H4 (cell line): Measurements from ENCODE around the gene TEKT2. TPM values are rescaled to one million over a fixed set of nuclear protein-coding genes. Genes with fewer than 3 reads are reported as not detected.

Source experiments
- DNase-seq: peaks from one replicate; pipeline ENCODE4 v3.0.0-alpha.2; 2015; ENCODE audit warnings: low spot score
- total RNA-seq: library from RNA; depleted of rRNA; stranded (reverse); fragments of >200 nt; shearing (Covaris generic); gene quantifications from 2 replicates; pipeline ENCODE4 v1.2.3, GENCODE V29; 2014; rRNA removed

Gene TEKT2
- total RNA-seq, 1 experiment from 2014 or later = not detected

DNA sequence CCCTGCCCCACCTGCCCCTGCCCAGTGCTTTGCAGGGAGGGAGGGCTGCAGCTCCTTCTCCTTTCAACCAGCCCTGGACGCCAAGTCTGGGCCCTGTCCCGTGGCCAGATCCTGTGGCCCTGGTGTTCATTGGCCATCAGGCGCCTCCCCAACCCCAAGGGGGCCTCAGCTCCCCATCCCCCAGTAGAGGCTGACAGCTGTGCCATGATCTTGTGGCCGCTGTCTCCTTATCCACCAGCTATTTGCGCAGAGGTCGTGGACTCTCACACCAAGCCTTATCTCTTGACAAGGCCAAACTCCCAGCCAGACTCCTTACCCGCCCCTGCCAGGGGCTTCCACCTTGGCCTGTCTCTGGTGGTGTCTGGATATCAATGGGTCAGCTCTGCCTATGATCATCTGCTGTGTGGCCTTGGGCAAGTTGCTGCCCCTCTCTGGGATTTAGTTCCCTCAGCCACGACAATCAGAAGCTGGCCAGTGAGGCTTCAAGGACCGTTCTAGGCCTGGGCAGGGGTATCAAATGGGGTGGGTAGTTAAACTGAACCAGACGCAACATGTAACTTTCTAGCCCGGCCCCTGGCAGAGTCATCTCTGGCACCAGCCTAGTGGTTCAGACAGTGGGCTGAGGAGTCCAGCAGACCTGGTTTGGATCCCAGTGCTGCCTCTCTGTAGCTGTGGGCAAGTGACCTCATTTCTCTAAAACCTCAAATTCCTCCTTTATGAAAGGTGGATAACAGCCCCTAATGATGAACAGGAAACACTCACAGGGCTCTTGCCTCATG is 44.4 kb downstream of the TEKT2 start:
- peak; percentile 53 for DNase-seq

DNA sequence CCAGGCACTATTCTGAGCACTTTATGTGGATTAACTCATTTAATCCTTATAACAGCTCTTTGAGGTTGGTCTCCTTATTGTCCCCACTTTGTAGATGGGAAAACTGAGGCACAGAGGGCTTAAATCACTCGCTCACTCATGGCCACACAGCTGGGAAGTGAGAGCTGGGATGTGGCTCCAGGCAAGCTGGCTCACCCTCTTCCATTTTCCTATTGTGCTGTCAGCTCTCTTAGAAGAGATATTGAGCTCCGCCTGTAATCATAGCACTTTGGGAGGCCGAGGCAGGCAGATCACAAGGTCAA is 45.0 kb downstream of the TEKT2 start:
- DNase-seq = no peak

DNA sequence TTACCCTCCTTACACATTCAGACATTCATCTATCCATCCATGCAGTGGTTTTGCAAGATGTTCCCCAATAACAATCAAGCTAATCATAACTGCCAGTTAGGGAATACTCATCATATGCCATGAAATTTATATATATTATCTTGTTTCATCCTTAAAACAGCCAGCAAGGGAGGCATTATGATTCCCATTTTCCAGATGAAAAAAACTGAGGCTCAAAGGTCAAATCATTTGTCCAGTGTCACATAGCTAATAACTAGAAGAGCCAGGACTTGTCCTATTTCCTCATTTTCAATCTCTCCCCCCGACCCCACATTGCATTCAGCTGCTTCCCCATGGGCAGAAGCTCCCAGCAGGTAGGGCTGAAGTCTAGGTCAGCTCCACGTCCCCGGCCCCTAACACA is 48.1 kb downstream of the TEKT2 start:
- DNase-seq = no peak

DNA sequence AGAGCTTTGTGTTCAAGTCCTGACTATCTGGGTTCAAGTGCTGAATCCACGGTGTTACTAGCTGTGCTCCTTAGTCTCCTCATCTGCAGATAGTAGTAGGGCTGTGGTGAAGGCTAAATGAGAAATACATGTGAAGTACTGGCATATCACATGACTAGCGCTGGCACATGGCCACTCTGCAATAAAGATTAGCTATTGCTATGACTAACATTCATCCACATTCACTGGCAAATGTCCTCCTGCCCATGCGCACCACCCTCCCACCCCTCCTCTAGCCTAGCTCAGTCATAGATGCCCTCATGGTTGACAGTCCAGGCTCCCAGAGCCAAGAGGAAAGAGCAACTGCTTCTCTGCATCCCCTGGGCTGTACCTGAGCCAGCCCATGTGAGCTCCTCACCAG is 49.6 kb downstream of the TEKT2 start:
- peak; percentile 91 for DNase-seq

DNA sequence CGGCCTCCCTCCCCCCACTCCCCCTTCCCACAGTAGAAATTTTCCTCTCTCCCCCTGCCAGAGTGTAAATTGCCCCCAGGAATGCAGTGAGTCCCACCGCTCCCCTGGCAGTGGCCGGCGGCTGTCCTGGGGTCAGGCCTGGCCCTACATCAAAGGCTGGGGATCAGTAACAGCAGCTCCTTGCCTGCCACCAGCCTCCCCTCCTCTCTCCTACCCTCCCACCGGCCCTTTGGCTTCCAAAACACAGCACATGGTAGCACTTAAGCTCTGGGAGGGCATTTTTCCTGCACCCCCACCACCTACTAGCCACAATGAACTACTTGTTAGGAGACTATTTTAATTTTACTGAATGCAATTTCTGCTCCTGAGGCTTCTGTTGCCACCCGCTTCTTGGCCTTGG is 50.1 kb downstream of the TEKT2 start:
- DNase-seq = no peak

DNA sequence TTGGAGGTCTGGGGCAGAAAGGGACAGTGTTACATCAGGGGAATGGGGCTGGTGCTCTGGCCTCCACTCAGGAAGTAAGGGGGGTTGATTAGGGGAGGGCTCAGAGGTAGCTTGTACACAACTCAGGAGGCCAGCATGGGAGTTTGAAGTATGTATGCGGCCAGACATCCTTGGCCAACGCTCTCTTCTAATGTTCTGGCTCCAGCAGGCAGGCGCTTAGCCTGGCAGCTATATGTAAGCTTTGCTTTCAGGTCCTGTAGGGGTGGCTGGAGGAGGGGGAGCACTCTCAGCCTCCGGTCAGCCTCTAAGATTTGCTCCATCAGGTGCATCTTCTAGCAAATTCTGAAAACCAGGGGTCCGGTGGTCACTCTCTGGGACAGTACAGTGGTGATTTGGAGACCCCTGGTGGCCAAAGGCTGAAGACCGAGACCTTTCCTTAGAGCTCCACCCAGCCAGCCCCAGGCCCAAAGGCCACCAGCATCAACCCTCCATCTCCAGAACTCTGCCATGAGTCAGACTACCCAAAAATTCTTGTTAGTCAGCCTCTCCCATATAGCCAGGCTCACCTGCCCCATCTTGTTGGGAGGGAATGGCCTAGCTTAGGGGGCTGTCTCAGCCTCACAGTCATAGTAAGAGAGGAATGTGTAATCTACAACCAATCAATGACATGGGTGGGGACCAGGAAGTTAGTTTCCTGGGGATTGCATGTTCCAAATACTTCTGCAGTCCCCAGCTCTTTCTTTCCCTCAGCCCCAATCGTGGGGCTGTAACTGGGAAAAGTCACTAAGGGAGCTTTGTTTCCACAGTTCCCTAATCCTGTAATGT is 50.8 kb downstream of the TEKT2 start:
- no peak for DNase-seq

DNA sequence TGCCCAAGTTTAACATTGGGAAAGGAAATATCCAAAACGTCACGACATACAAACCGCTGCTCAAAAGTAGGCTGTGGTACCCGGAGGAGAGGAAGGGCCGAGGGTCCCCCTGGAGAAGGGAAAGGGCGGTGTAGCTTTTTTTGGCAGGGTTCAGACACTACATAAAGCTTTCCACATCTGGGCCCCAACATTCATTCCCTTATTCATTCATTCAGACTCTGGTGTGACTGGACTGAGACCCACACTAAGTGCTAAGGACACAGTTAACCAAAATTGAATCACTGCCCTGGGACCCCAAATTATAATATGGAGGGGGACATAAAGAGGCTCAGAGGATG is 51.4 kb downstream of the TEKT2 start:
- DNase-seq = no peak

DNA sequence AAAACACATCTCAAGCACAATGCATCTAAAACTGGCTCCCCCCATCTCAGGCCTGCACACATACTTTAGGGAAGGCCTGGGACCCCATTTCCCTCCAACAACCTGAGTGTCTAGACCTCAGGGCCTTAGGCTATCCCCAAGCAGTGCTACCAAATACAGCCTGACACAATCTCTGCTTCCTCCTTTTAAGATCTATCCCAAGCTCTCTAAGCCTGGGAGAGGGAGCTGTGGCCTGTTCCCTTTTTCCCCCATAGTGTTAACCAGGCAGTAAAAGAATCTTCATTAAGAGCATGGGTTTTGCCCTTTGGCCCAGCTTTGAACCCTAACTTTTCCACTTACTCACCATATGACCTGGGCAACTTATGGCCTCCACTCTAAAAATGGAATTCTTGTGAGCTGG is 51.9 kb downstream of the TEKT2 start:
- no peak for DNase-seq

DNA sequence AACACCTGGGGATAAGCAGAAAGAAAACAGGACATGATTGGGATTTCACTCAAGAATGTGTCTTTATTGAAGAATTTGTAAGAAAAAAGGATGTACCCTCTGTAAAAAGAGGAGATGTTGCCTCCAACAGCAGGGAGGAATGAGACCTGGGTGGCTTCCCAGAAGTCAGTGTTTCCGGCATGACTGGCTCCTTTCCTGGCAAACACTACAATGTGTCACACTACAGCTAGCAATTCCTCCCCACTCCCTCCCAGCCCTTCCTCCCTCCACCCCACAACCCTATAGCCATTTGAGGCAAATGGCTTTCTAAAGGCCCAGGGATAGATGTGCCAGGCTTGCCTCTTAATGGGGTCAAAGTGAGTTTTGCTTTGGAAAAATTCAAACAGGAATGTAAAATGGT is 52.6 kb downstream of the TEKT2 start:
- DNase-seq = peak; percentile 38

DNA sequence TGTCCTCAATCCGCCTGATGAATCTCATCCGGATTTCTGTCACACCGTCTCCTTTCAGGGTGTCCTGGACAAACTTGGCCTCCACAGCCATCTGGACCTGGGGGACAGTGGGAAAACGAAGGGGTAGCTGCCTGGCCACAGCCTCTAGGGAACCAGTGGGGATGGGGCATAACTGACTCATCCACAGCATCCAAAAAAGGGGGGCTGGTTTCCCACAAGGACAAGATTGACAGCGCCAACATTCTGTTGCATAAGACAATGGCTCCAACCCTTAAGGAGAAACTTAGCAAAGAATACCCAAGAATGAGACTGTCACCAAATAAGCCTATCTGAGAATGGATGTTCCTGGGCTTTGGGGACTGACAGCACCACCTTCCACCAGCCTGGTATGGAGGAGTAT is 53.3 kb downstream of the TEKT2 start:
- no peak for DNase-seq

DNA sequence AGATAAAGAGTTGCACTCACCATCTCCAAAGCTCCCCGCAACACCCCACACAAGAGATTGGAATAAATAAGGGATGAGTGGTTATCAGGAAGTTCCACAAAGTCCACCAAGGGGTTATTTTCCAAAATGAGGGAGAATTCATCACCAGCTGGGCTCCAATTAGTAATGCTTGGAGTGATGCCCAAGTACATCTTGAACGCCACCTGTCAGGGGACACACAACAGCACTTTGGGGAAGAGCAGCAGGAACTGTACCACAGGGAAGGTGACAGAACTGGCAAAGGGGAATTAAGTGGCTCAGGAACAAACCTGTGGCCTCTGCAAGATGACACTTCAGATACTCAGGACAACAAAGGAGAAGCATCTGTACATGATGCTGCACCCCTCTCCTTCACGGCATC is 53.9 kb downstream of the TEKT2 start:
- DNase-seq = no peak

Other genes with a start within 250 kb of the TEKT2 start
- gene AGO1, start 200.9 kb upstream of the TEKT2 start, total RNA-seq = 5.8 and 5.9 TPM in 2 replicates
- 8.1 and 8.9 TPM in 2 replicates for gene AGO3, start 153.0 kb upstream of the TEKT2 start, total RNA-seq
- gene ADPRS, start 4.8 kb downstream of the TEKT2 start, total RNA-seq = 40.8 and 50.8 TPM in 2 replicates
- 0.08 and 0.88 TPM in 2 replicates for gene COL8A2, start 41.1 kb downstream of the TEKT2 start, total RNA-seq
- gene TRAPPC3, start 65.4 kb downstream of the TEKT2 start, total RNA-seq = 105 and 110 TPM in 2 replicates
- gene MAP7D1, start 72.1 kb downstream of the TEKT2 start, total RNA-seq = 59.1 and 79.3 TPM in 2 replicates
- 46.2 and 69.8 TPM in 2 replicates for gene THRAP3, start 140.3 kb downstream of the TEKT2 start, total RNA-seq
- 0.06 TPM in 1 of 2 replicates, not detected in the other for gene SH3D21, start 222.3 kb downstream of the TEKT2 start, total RNA-seq
- gene EVA1B, start 239.6 kb downstream of the TEKT2 start, total RNA-seq = 2.5 and 4.2 TPM in 2 replicates